Fibroblast of lung (primary cell): ENCODE results near the gene SLC35F4.
A peak's percentile ranks its signal among the peaks of the same experiment; 100 is the strongest.

ENCODE experiments used
- CTCF ChIP-seq, 2 donors: IDR thresholded peaks in 1 of 2; conservative IDR thresholded peaks in 1 of 2; 1 replicate in 1 of 2; 2 replicates in 1 of 2; pipeline ENCODE4 v1.5.1; 2011 to 2012; ENCODE audit warnings: low read length in 2 of 2, control low read depth in 1 of 2, inconsistent platforms in 1 of 2, low read depth in 1 of 2, mild to moderate bottlenecking in 1 of 2
- EZH2 ChIP-seq: IDR thresholded peaks from 2 replicates; pipeline ENCODE4 v1.5.1; 2012; ENCODE audit warnings: low read length, control low read depth, mild to moderate bottlenecking; ENCODE audit errors: missing control alignments

- TF ChIP-seq CTCF (conservative IDR thresholded peaks at IDR 0.05 in 1 of 2, IDR thresholded peaks at IDR 0.05 in 1 of 2; ENCODE audit: low read depth in 1 of 2, low read length in 2 of 2) (peak; percentile 41 to 45), EZH2 (no peak)
Observed at GRCh38 chr14:57692671-57693070, 173.2 kb downstream of the SLC35F4 start.
